Liver (tissue), 9 donors: ENCODE results near the gene CDH4. TPM values are rescaled to one million over a fixed set of nuclear protein-coding genes. Genes with fewer than 3 reads are reported as not detected.

Source experiments
- DNase-seq: peaks from one replicate; pipeline ENCODE4 v3.0.0-alpha.2; 2017; ENCODE audit warnings: low spot score
- H3K27ac ChIP-seq, 2 donors: one replicate each; pipeline ENCODE4 v1.7.0; 2013; ENCODE audit warnings: inconsistent platforms in 2 of 2, low read length in 2 of 2, control low read depth in 1 of 2, low read depth in 1 of 2, mild to moderate bottlenecking in 1 of 2
- H3K27me3 ChIP-seq, 4 donors: one replicate each; pipeline versions ENCODE4 v1.6.1 to v1.7.0; 2013; ENCODE audit warnings: low read length in 3 of 4, inconsistent platforms in 1 of 4, mild to moderate bottlenecking in 1 of 4, moderate library complexity in 1 of 4; ENCODE audit not compliant: control insufficient read depth in 4 of 4, insufficient read depth in 4 of 4
- H3K36me3 ChIP-seq, 4 donors: one replicate each; pipeline versions ENCODE4 v1.6.1 to v1.7.0; 2013; ENCODE audit warnings: low read length in 3 of 4, mild to moderate bottlenecking in 3 of 4, low read depth in 1 of 4, moderate library complexity in 1 of 4; ENCODE audit not compliant: control insufficient read depth in 4 of 4, insufficient read depth in 3 of 4
- H3K4me1 ChIP-seq, 4 donors: one replicate each; pipeline versions ENCODE4 v1.6.1 to v1.7.0; 2013; ENCODE audit warnings: low read length in 3 of 4, mild to moderate bottlenecking in 3 of 4, moderate library complexity in 1 of 4; ENCODE audit not compliant: control insufficient read depth in 4 of 4, insufficient read depth in 4 of 4
- H3K4me3 ChIP-seq, 3 donors: one replicate each; pipeline versions ENCODE4 v1.6.1 to v1.7.0; 2013; ENCODE audit warnings: low read length in 3 of 3, control low read depth in 1 of 3, low read depth in 1 of 3, mild to moderate bottlenecking in 1 of 3
- H3K9ac ChIP-seq, 2 donors: one replicate each; pipeline ENCODE4 v1.7.0; 2013; ENCODE audit warnings: low read length in 2 of 2, mild to moderate bottlenecking in 2 of 2, moderate library complexity in 2 of 2, control low read depth in 1 of 2, low read depth in 1 of 2
- H3K9me3 ChIP-seq, 4 donors: one replicate each; pipeline versions ENCODE4 v1.6.1 to v1.7.0; 2013; ENCODE audit warnings: low read length in 3 of 4; ENCODE audit not compliant: control insufficient read depth in 4 of 4
- CTCF ChIP-seq: fragments of 150-350 bp; IDR thresholded peaks from 2 replicates; pipeline ENCODE4 v1.5.1; 2017; ENCODE audit warnings: improper control_type of control experiment, low read depth, low read length; ENCODE audit not compliant: missing input control
- FOXA1 ChIP-seq: IDR thresholded peaks from 2 replicates; pipeline ENCODE4 v1.6.1; 2016; ENCODE audit warnings: antibody characterized with exemption
- FOXA2 ChIP-seq: IDR thresholded peaks from 2 replicates; pipeline ENCODE4 v1.6.1; 2016; ENCODE audit warnings: antibody characterized with exemption
- HNF4A ChIP-seq, 2 donors: conservative IDR thresholded peaks; 2 replicates each; pipeline ENCODE4 v1.6.1; 2016; ENCODE audit warnings: antibody characterized with exemption in 2 of 2, mild to moderate bottlenecking in 2 of 2
- HNF4G ChIP-seq: IDR thresholded peaks from 2 replicates; pipeline ENCODE4 v1.6.1; 2016; ENCODE audit warnings: antibody characterized with exemption
- MAX ChIP-seq: IDR thresholded peaks from 2 replicates; pipeline ENCODE4 v1.6.1; 2016; ENCODE audit warnings: antibody characterized with exemption
- NR2F2 ChIP-seq: IDR thresholded peaks from 2 replicates; pipeline ENCODE4 v1.6.1; 2016; ENCODE audit warnings: antibody characterized with exemption
- RAD21 ChIP-seq, 2 donors: IDR thresholded peaks; 2 replicates each; pipeline ENCODE4 v1.6.1; 2016; ENCODE audit warnings: antibody characterized with exemption in 2 of 2, mild to moderate bottlenecking in 2 of 2
- REST ChIP-seq: IDR thresholded peaks from 2 replicates; pipeline ENCODE4 v1.6.1; 2016; ENCODE audit warnings: antibody characterized with exemption, mild to moderate bottlenecking
- RXRA ChIP-seq, 2 donors: IDR thresholded peaks; 2 replicates each; pipeline ENCODE4 v1.6.1; 2017 to 2018; ENCODE audit warnings: antibody characterized with exemption in 2 of 2, mild to moderate bottlenecking in 1 of 2
- SP1 ChIP-seq: IDR thresholded peaks from 2 replicates; pipeline ENCODE4 v1.6.1; 2018; ENCODE audit warnings: antibody characterized with exemption, mild to moderate bottlenecking
- YY1 ChIP-seq: IDR thresholded peaks from 2 replicates; pipeline ENCODE4 v1.6.1; 2016; ENCODE audit warnings: antibody characterized with exemption, mild to moderate bottlenecking
- ZBTB33 ChIP-seq: IDR thresholded peaks from 2 replicates; pipeline ENCODE4 v1.6.1; 2016; ENCODE audit warnings: antibody characterized with exemption
- WGBS: extraction: QIAGEN DNeasy Blood & Tissue Kit; methylation state at CpG from one replicate; pipeline ENCODE4 v1.1.7; 2013; 5-methylcytosine and 5-hydroxymethylcytosine counted together
- polyA plus RNA-seq, 2 donors: library from polyadenylated mRNA; stranded (reverse) in 1 of 2; unstranded in 1 of 2; fragments of 200-250 nt in 1 of 2; fragments of >200 nt in 1 of 2; fragmentation: Nextera tagmentation in 1 of 2; extraction: Ambion mirVana in 1 of 2; gene quantifications; one replicate each; pipeline versions ENCODE4 v1.2.1 to v1.2.3, GENCODE V29; 2013 to 2015
- total RNA-seq, 2 donors: library from RNA; depleted of rRNA; stranded (reverse); fragments of >200 nt; gene quantifications; one replicate each; pipeline ENCODE4 v1.2.3, GENCODE V29; 2014
- donor health status: healthy.
- donor health status: healthy.
- donor health status: healthy.
- donor health status: healthy.
- donor health status: healthy.

The CDH4 gene
- total and polyA plus RNA-seq, 4 donors = 0.03 to 0.25 (median 0.19) TPM; not detected in 1

GRCh38 chr20:61623451-61623850 lies 371.4 kb downstream of the CDH4 start:
- Histone ChIP-seq H3K27ac (no peak overlapping the region), H3K27me3 (peaks cover 0 to 8% (median 0%) of the 10 kb centered on the region in 4 donors), H3K9ac (no peak overlapping the region), H3K9me3 (no peaks in the 10 kb centered on the region), H3K4me1 (no peaks in the 10 kb centered on the region), H3K4me3 (no peak overlapping the region), H3K36me3 (no peaks in the 10 kb centered on the region)
- WGBS = 80% methylated on average over 11 of the region's 11 CpGs
- DNase-seq = no peak
- TF ChIP-seq HNF4A (conservative IDR thresholded peaks at IDR 0.05) (no peak), HNF4G (no peak), ZBTB33 (no peak), YY1 (no peak), FOXA1 (no peak), FOXA2 (no peak), RXRA (IDR thresholded peaks at IDR 0.05) (no peak), RAD21 (IDR thresholded peaks at IDR 0.05) (no peak), NR2F2 (no peak)

- no peaks in the 10 kb centered on the region for H3K36me3 ChIP-seq
- H3K9me3 ChIP-seq = no peaks in the 10 kb centered on the region
- H3K27me3 ChIP-seq = peaks cover 0 to 5% (median 0%) of the 10 kb centered on the region in 4 donors
- WGBS = 61% methylated on average over 8 of the region's 8 CpGs
- DNase-seq = no peak
- no peaks in the 10 kb centered on the region for H3K4me1 ChIP-seq
- H3K4me3 ChIP-seq = no peak overlapping the region
- TF ChIP-seq REST (no peak), FOXA1 (no peak), FOXA2 (no peak)
- no peak overlapping the region for H3K9ac ChIP-seq
- no peak overlapping the region for H3K27ac ChIP-seq
Observed at GRCh38 chr20:61625246-61625645, 373.2 kb downstream of the CDH4 start.

- H3K36me3 ChIP-seq = no peaks in the 10 kb centered on the region
- WGBS = 69% methylated on average over 12 of the region's 12 CpGs
- no peak overlapping the region for H3K27ac ChIP-seq
- H3K9ac ChIP-seq = no peak overlapping the region
- no peak for TF ChIP-seq SP1
- TF ChIP-seq FOXA2 = no peak
- no peak for TF ChIP-seq FOXA1
- no peak for TF ChIP-seq ZBTB33
- no peak for TF ChIP-seq RAD21 (IDR thresholded peaks at IDR 0.05)
- no peak for TF ChIP-seq RXRA (IDR thresholded peaks at IDR 0.05)
- TF ChIP-seq CTCF = no peak
- no peak for TF ChIP-seq MAX
- H3K9me3 ChIP-seq = no peaks in the 10 kb centered on the region
- no peak overlapping the region for H3K4me3 ChIP-seq
- no peaks in the 10 kb centered on the region for H3K4me1 ChIP-seq
- no peaks in the 10 kb centered on the region for H3K27me3 ChIP-seq
- no peak for DNase-seq
Observed at GRCh38 chr20:61626412-61626811, 374.4 kb downstream of the CDH4 start.
